Activated T-cell treated with anti-CD3 and anti-CD28 coated beads, Interleukin-2, amount 50 U/mL, for 1 hour (primary cell): ENCODE measurements around the gene CGRRF1.

Source experiments
- DNase-seq: peaks from one replicate; pipeline ENCODE4 v3.0.0-alpha.2; 2020

Gene CGRRF1

GRCh38 chr14:54549862-54550261 lies 40.2 kb downstream of the CGRRF1 start:
- no peak for DNase-seq

- DNase-seq: no peak
Measured at GRCh38 chr14:54550514-54550913, 40.8 kb downstream of the CGRRF1 start.

GRCh38 chr14:54554401-54554800 lies 44.7 kb downstream of the CGRRF1 start:
- DNase-seq: no peak

- DNase-seq: no peak
Measured at GRCh38 chr14:54555651-54556050, 45.9 kb downstream of the CGRRF1 start.

GRCh38 chr14:54556535-54556934 lies 46.8 kb downstream of the CGRRF1 start:
- DNase-seq: no peak

- no peak for DNase-seq
Measured at GRCh38 chr14:54562334-54562733, 52.6 kb downstream of the CGRRF1 start.

GRCh38 chr14:54564071-54564867 lies 54.6 kb downstream of the CGRRF1 start:
- DNase-seq: no peak

GRCh38 chr14:54564868-54565784 lies 55.4 kb downstream of the CGRRF1 start:
- peak; percentile 73 for DNase-seq

- DNase-seq: peak; percentile 85
Measured at GRCh38 chr14:54565785-54566409, 56.2 kb downstream of the CGRRF1 start.

- peak; percentile 69 for DNase-seq
Measured at GRCh38 chr14:54566410-54567223, 56.9 kb downstream of the CGRRF1 start, which contains the start of gene SAMD4A. SAMD4A (plus strand) TSS chr14:54567128; CDS start chr14:54567917, 789 bp downstream.

GRCh38 chr14:54567224-54567638 lies 57.5 kb downstream of the CGRRF1 start:
- DNase-seq: no peak

- DNase-seq: peak; percentile 55
Measured at GRCh38 chr14:54567639-54568561, 58.2 kb downstream of the CGRRF1 start.

GRCh38 chr14:54568821-54569595 lies 59.3 kb downstream of the CGRRF1 start:
- no peak for DNase-seq

- DNase-seq: no peak
Measured at GRCh38 chr14:54570047-54570446, 60.3 kb downstream of the CGRRF1 start.

GRCh38 chr14:54570631-54571415 lies 61.1 kb downstream of the CGRRF1 start:
- no peak for DNase-seq

- DNase-seq: no peak
Measured at GRCh38 chr14:54572316-54572715, 62.6 kb downstream of the CGRRF1 start.

- no peak for DNase-seq
Measured at GRCh38 chr14:54574528-54574927, 64.8 kb downstream of the CGRRF1 start.

- no peak for DNase-seq
Measured at GRCh38 chr14:54577494-54577893, 67.8 kb downstream of the CGRRF1 start.

GRCh38 chr14:54577977-54578376 lies 68.3 kb downstream of the CGRRF1 start:
- no peak for DNase-seq

GRCh38 chr14:54579621-54580020 lies 69.9 kb downstream of the CGRRF1 start:
- no peak for DNase-seq
